ENCODE results near the gene CYGB.
"Not testable (repeated sequence)": the region's sequence is repeated elsewhere in the genome, so short reads cannot be mapped to it uniquely, and the experiment has no call there.

CYGB gene

DNA sequence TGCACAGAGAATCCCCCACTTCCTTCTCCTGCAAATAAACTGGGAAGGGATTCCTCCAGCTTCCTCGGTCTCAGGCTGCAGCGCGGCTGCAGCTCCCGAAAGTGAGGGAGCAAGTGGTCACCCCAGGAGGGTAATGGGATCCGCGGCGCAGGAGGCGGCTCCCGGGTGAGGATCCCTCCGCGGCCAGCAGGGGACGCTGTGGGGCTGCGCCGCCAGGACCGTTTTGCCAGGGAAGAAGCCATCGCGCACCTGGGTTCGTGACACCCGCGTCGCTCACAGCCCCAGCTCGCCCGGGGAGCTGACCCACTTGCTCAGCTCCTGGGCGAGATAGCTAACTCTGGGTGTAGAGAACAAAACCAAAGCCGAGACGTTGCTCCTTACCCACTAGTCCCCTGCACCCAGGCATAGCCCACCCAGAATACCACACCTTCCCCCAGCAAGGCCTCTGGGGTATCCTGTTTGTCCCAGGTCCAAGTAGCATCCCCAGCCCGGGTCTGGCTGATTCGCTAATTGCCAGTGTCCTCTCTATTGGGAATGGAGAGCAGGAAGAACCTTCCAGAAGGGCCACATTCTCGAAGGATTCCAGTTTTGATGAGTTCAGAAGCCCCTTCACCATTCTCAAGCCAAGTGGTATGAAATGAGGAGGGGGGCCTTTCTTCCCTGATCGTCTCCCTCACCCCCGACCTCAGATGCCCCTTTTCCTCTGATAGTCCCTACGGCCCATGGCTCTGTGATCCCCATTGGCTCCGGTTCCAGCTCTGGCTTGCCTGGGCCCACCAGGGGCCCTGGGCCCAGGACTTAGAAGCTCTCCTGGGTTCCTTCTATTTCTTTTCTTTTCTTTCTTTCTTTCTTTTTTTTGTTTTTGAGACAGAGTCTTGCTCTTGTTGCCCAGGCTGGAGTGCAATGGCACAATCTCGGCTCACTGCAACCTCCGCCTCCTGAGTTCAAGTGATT, 14.1 kb downstream of the CYGB start:
- no peak for DNase-seq (ENCODE audit: low read depth)

GRCh38 chr17:76521683-76522082, 15.8 kb downstream of the CYGB start:
- not testable (repeated sequence) for DNase-seq (ENCODE audit: low read depth)

GRCh38 chr17:76521262-76521661, 16.2 kb downstream of the CYGB start:
- no peak for DNase-seq (ENCODE audit: low read depth)

- DNase-seq (ENCODE audit: low read depth): no peak
These were observed 18.2 kb downstream of the CYGB start for GRCh38 chr17:76519048-76519966.

- no peak for DNase-seq (ENCODE audit: low read depth)
These were observed 19.9 kb downstream of the CYGB start for GRCh38 chr17:76517638-76518038.

DNA sequence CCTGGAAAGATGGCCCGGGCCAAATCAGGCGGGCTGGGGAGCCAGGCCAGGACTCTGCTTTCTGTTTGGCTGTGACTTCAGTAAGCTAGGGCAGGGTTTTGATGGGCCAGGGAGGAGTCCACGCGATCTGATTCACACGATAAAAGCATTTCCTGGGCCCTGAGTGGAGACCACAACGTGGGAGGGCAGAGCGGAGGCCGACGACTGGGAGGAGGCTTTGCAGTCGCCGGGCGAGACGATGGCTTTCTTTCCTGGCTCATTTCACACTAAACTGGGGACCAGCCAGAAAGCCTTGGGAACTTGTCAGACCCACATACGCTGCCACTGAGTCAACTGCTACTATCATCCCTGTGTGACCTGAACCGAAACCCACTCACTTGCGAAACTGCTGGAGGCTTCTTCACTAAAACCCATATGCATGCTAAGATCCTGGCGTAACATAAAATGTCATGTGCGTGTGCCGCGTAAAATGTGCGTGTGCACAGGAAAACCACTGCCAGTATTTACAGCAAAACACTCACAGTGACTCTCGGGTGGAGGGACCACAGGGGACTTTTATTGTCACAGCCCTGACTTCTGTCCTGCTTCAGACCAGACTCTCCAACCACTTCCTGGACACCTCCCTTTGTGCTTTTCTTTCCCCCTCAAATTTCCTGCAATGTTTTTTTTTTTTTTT, 22.1 kb downstream of the CYGB start:
- no peak for DNase-seq (ENCODE audit: low read depth)

- not testable (repeated sequence) for DNase-seq (ENCODE audit: low read depth)
These were observed 23.2 kb downstream of the CYGB start for GRCh38 chr17:76514355-76514754.

GRCh38 chr17:76513306-76513692, 24.2 kb downstream of the CYGB start:
- no peak for DNase-seq (ENCODE audit: low read depth)

- DNase-seq (ENCODE audit: low read depth): no peak
These were observed 24.9 kb downstream of the CYGB start for GRCh38 chr17:76512366-76513305.

DNA sequence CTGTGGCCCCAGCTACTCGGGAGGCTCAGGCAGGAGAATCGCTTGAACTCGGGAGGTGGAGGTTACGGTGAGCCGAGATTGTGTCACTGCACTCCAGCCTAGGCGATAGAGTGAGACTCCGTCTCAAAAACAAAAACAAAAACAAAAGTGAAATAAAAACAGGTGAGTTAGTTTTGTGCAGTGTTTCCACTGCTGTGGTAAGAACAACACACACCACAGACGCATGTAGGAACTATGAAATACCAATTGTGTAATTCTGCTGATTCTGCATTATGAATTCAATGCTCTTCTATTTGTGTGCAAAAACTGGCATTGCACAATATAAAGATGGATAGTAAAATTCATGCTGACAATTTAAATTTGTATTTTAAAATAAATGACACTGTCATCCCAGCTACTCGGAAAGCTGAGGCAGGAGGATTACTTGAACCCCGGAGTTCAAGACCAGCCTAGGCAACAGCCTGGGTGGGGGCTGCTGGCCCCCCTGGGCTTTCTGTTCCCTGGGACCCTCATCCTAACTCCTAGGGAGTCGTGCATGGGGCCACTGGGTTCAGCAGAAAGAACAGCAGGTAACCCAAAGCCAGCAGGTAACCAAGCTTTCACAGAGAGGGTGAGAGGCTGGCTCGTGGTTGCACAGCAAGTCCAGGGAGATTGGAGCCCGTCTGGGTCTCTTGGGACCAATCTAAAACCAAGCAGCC, 25.7 kb downstream of the CYGB start:
- DNase-seq (ENCODE audit: low read depth): no peak

- DNase-seq (ENCODE audit: low read depth): no peak
These were observed 26.7 kb downstream of the CYGB start for GRCh38 chr17:76510831-76511244.

GRCh38 chr17:76508472-76509063, 28.9 kb downstream of the CYGB start:
- not testable (repeated sequence) for DNase-seq (ENCODE audit: low read depth)

- DNase-seq (ENCODE audit: low read depth): no peak
These were observed 30.8 kb downstream of the CYGB start for GRCh38 chr17:76506408-76507345.

- no peak for DNase-seq (ENCODE audit: low read depth)
These were observed 33.4 kb downstream of the CYGB start for GRCh38 chr17:76504117-76504516.

DNA sequence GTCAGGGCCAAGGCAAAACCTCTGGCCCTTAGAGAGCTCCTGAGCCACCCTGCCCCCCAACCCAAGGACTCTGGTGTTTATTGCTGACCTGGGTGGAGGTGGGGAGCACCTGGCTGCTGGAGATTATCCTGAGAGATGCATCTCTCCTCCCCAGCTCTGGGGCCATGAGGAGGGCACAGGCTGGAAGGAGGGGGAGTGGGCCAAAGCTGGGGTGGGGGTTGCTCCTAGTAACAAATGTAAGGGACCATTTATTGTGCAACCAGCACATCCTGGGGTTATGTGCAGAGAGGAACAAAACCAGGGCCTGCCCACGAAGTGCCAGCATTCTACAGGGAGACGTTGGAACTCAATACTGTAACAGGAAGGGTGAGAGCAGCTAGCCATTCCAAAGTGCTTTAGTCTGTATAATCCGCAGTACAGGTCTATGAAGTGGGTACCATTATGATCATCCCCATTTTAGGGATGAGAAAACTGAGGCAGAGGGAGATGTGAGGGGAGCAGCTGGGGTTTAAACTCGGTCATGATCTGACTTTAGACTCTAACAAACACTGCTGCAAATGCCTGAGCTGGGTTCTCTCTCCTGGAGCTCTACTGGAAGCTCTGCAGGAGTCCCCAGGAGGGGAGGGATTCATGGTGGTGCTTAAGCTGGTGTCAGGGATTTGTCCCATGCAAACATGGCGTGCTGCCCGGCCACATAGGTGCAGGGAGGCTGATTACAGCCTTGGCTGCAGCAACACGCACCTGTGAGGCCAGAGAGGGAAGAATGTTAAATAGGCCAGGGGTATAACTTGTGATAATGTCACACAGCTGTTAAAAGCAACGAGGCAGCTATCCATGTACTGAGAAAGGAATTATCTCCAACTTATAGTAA, 34.9 kb downstream of the CYGB start:
- DNase-seq (ENCODE audit: low read depth): no peak

DNA sequence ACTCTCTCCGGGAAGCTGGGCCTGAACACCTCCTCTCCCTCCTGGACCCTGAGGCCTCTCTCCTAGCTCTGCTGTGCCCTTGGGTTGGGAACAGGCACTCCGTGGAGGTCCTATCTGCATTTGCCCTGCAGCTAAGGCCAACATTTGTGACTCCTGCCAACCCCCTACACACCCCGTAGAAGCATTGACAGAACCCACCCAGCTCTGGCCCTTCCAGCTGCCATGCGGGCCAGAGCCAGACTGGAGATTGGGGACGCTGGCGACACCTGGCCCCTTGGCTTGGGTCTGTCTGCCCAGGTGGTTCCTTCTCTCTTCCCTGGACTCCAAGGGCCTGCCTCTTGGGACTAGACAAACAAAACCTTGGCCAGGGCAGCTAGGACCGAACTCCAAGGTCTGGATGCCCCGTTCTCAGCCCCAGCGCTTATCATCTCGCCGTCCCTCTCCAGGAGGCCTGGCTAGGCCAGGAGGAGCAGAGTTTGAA, 35.6 kb downstream of the CYGB start:
- DNase-seq (ENCODE audit: low read depth): no peak

DNA sequence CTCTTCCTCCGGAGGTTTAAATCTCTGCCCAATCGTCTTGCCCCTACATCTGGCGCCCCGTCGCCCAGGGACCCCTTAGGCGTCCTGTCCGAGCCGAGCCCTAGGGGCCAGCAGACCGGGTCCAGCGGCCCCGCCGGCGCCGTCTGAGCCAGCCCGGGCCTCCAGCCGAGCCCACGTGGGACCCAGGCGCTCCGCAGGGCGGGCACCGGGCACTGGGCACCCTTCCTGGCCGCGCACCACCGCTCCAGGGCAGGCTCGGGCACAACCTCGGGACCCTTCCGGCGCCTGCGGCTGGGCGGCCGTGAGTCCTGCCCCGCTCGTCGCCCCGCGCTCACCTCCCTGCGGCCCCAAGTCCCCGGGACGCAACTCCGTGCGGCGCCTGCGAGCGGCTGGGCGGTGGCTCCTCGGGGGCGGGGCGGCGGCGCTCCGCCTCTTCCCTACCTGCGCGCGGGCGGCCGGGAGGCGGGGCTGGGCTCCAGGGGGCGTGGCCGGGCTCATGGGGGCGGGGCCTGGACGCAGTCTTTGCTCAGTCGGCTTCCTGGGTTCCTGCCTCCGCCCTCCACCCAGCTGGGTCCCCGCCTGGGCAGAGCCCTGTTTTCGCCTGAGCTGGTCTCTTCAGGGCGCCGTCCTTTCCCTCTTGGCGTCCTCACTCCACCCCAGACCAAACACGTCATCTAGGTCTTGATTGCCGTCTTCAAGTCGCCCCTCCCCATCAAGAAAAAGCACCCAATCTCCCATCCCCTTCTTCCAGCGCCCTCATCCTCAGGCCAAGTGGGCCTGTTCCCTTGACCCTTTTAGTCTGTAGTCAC, 36.3 kb downstream of the CYGB start, which contains the start of gene RHBDF2:
Gene RHBDF2, minus strand, starts transcription at position 406 of the 809 bp plus-strand sequence. CDS start 19,899 bp downstream, outside the sequence.
- no peak for DNase-seq (ENCODE audit: low read depth)
